ENCODE results near the gene TXNRD2. TPM values are rescaled to one million over a fixed set of nuclear protein-coding genes. Genes with fewer than 3 reads are reported as not detected.

Gene TXNRD2
- total RNA-seq, 1 donor: 19.5 TPM

DNA sequence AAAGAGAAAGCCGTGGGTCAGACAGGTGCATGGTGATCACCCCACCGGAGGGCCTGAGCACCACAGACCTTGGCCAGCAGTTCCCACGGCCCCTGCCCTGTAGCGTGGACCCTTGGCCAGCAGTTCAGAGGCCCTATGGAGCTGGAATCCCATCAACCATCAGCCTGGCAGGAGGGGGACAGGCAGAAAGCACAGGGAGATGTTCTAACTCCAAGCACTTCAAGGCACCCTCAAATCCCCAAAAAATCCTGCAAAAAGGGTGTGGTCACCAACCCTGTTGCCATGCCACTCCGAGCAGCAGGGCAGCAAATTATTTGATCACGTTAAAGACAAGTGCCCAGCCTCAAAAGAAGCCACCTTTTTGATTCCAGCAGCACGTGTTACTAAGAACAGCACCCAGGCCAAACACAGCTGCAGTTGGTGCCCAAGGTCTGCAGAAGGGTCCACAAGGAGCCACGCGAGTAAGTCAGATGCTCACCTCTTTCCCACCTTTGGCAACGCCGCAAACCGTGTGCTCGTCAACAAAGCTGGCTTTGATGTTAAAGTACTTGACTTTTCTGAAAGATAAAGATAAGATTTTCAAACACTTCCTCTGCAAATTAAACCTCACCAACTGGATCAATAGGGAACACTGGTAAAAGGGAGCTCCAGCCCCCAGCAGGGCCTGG is 26.2 kb downstream of the TXNRD2 start:
- peak; percentile 58 for DNase-seq (ENCODE audit: insufficient read length, low spot score, missing footprints)
- Histone ChIP-seq H3K4me1 (ENCODE audit: insufficient read depth, low read length) (no peaks in the 10 kb centered on the region), H4K20me1 (ENCODE audit: insufficient read depth, low read length) (no peaks in the 10 kb centered on the region), H3K4me3 (ENCODE audit: insufficient read depth, low read length) (no peak overlapping the region), H3K4me2 (ENCODE audit: insufficient read depth, low read length) (no peak overlapping the region), H3K27ac (ENCODE audit: low read depth, low read length) (no peak overlapping the region), H3K79me2 (ENCODE audit: insufficient read depth, low read length) (no peaks in the 10 kb centered on the region), H3K27me3 (ENCODE audit: insufficient read depth, low read length) (no peaks in the 10 kb centered on the region), H2AFZ (ENCODE audit: low read length) (no peak overlapping the region), H3K36me3 (ENCODE audit: insufficient read depth, low read length) (peaks cover 34% of the 10 kb centered on the region), H3K9me3 (ENCODE audit: low read depth, low read length) (no peaks in the 10 kb centered on the region)
- TF ChIP-seq, protein P1, sequence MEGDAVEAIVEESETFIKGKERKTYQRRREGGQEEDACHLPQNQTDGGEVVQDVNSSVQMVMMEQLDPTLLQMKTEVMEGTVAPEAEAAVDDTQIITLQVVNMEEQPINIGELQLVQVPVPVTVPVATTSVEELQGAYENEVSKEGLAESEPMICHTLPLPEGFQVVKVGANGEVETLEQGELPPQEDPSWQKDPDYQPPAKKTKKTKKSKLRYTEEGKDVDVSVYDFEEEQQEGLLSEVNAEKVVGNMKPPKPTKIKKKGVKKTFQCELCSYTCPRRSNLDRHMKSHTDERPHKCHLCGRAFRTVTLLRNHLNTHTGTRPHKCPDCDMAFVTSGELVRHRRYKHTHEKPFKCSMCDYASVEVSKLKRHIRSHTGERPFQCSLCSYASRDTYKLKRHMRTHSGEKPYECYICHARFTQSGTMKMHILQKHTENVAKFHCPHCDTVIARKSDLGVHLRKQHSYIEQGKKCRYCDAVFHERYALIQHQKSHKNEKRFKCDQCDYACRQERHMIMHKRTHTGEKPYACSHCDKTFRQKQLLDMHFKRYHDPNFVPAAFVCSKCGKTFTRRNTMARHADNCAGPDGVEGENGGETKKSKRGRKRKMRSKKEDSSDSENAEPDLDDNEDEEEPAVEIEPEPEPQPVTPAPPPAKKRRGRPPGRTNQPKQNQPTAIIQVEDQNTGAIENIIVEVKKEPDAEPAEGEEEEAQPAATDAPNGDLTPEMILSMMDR (IDR thresholded peaks at IDR 0.05; ENCODE audit: extremely low read depth, low read depth, low read length): no peak

DNA sequence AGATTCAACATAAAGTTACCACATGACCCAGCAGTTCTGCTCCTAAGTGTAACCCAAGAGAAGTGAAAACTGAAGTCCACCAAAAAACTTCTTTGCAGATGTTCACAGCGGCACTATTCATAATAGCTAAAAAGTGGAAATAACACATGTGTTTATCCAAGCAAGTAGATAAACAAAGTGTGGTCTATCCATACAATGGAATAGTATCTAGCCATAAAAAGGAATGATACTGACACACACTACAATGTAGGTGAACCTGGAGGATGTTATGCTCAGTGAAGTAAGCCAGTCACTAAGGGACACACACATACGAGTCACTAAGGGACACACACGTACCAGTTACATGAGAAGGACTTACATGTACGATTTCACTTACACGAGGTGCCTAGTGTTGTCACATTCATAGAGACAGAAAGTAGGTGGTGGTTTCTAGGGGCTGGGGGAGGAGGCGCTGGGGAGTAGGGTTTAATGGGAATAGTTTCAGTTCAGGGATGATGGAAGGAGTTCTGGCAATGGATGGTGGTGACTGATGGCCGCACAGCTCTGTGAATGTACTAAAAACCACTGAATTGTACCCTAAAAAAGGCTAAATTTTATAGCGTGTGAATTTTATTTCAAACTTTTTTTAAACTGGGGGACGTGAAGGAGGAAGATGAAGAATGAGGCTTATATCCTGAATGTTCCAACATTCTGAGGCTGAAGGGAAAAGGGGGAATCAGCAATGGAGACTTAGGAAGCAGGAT is 27.2 kb downstream of the TXNRD2 start:
- H2AFZ ChIP-seq (ENCODE audit: low read length): no peak overlapping the region
- no peaks in the 10 kb centered on the region for H3K9me3 ChIP-seq (ENCODE audit: low read depth, low read length)
- H3K36me3 ChIP-seq (ENCODE audit: insufficient read depth, low read length): peaks cover 34% of the 10 kb centered on the region
- H3K4me3 ChIP-seq (ENCODE audit: insufficient read depth, low read length): no peak overlapping the region
- no peaks in the 10 kb centered on the region for H3K79me2 ChIP-seq (ENCODE audit: insufficient read depth, low read length)
- TF ChIP-seq, protein P1 (IDR thresholded peaks at IDR 0.05; ENCODE audit: extremely low read depth, low read depth, low read length): peak; percentile 1
- peak; percentile 64 for DNase-seq (ENCODE audit: insufficient read length, low spot score, missing footprints)
- no peak overlapping the region for H3K27ac ChIP-seq (ENCODE audit: low read depth, low read length)
- H4K20me1 ChIP-seq (ENCODE audit: insufficient read depth, low read length): no peaks in the 10 kb centered on the region
- no peak overlapping the region for H3K4me2 ChIP-seq (ENCODE audit: insufficient read depth, low read length)
- H3K27me3 ChIP-seq (ENCODE audit: insufficient read depth, low read length): no peaks in the 10 kb centered on the region
- H3K4me1 ChIP-seq (ENCODE audit: insufficient read depth, low read length): no peaks in the 10 kb centered on the region

DNA sequence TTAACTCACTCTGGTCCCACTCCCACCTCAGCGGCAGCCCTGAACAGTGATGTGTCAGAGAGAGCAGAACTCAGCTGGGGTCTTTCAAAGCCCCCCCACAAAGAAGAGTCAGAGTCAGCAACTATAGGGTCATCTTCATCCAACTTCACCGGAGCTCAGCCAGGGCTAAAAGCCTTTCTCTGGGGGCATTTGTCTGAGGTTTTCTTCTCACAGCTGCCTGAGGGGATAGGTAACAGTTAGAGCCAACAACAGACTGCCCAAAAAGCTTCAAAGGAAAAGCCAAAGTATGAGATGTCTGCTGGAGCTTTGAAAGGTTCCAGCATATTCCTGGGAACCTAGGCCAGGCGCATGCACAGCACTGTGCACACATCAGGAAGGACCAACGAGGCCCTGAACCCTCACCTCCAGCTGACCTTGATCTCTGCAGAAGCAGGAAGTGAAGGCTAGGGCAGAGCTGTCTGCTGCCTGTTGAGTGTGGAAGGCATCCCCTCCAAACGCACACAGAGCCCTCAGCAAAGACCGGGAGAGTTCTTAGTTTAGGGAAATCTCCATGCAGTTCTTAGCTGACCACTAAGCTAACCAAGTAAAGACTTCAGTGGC is 28.2 kb downstream of the TXNRD2 start:
- TF ChIP-seq, protein P1 (IDR thresholded peaks at IDR 0.05; ENCODE audit: extremely low read depth, low read depth, low read length): no peak
- Histone ChIP-seq H3K27me3 (ENCODE audit: insufficient read depth, low read length) (no peaks in the 10 kb centered on the region), H3K79me2 (ENCODE audit: insufficient read depth, low read length) (no peaks in the 10 kb centered on the region), H3K9me3 (ENCODE audit: low read depth, low read length) (no peaks in the 10 kb centered on the region), H3K4me3 (ENCODE audit: insufficient read depth, low read length) (no peak overlapping the region), H3K27ac (ENCODE audit: low read depth, low read length) (no peak overlapping the region), H3K4me1 (ENCODE audit: insufficient read depth, low read length) (no peaks in the 10 kb centered on the region), H3K4me2 (ENCODE audit: insufficient read depth, low read length) (no peak overlapping the region), H3K36me3 (ENCODE audit: insufficient read depth, low read length) (peaks cover 31% of the 10 kb centered on the region), H2AFZ (ENCODE audit: low read length) (no peak overlapping the region), H4K20me1 (ENCODE audit: insufficient read depth, low read length) (no peaks in the 10 kb centered on the region)
- peak; percentile 65 for DNase-seq (ENCODE audit: insufficient read length, low spot score, missing footprints)

Measured in osteoblast (primary cell).